Activated CD8-positive, alpha-beta memory T cell treated with anti-CD3 and anti-CD28 coated beads, Interleukin-2, amount 10 ng/mL, durations not matched to agents 7 days and 5 days (primary cell): Measurements from ENCODE around the gene GARIN1A. TPM values are rescaled to one million over a fixed set of nuclear protein-coding genes. Genes with fewer than 3 reads are reported as not detected.

Experiments used
- ATAC-seq: fragments of 150-1000 bp; cut with Tn5 transposase; one replicate; pipeline ENCODE4 v1.10.0; 2021; ENCODE audit warnings: moderate library complexity
- CTCF ChIA-PET: fragments of 350-600 bp; sonication (Branson Sonifier 250); formaldehyde crosslinking; loops from one replicate; lab custom pipeline; 2021; ENCODE audit warnings: antibody characterized with exemption; lab: Charles Lee
- DNase-seq: peaks from one replicate; pipeline ENCODE4 v3.0.0-alpha.2; 2020
- H3K27ac Mint-ChIP-seq: one replicate; pipeline ENCODE4 v1.8.0; 2021; ENCODE audit warnings: mild to moderate bottlenecking, mixed read lengths
- H3K27me3 Mint-ChIP-seq: one replicate; pipeline ENCODE4 v1.8.0; 2021; ENCODE audit warnings: mixed read lengths
- H3K36me3 Mint-ChIP-seq: one replicate; pipeline ENCODE4 v1.8.0; 2021; ENCODE audit warnings: mild to moderate bottlenecking, mixed read lengths
- H3K4me1 Mint-ChIP-seq: one replicate; pipeline ENCODE4 v1.8.0; 2021; ENCODE audit warnings: mixed read lengths
- H3K4me3 Mint-ChIP-seq: one replicate; pipeline ENCODE4 v1.8.0; 2021; ENCODE audit warnings: mild to moderate bottlenecking, moderate library complexity, mixed read lengths
- H3K9me3 Mint-ChIP-seq: one replicate; pipeline ENCODE4 v1.8.0; 2022; ENCODE audit warnings: low read depth, mixed read lengths
- total RNA-seq, 2 experiments: library from RNA; stranded (reverse); gene quantifications; one replicate each; pipeline ENCODE4 v1.2.3, GENCODE V29; 2021

Gene GARIN1A
- total RNA-seq, 2 experiments from 2014 or later: 0.47 to 1.0 TPM

DNA sequence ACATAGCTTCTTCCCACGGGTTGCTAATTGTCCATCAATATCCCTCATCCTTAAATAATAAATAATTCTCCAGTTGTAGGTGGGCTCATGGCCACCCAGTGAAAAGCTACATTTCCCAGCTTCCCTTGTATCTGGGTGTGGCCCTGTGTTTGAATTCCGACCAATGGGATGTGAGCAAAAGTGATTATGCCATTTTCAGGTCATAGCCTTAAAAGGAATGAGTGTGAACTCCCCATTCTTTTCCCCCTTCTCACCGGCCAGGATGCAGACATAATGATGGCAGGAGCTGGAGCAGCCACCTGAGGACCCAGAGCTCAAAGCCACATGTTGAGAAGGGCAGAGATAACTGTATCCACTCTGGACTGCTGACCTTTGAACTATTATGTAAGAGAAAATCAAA, 36.7 kb downstream of the GARIN1A start:
- Mint-ChIP-seq H3K4me1 (no peaks in the 10 kb centered on the region), H3K36me3 (no peaks in the 10 kb centered on the region), H3K4me3 (no peak overlapping the region), H3K27me3 (peaks cover 18% of the 10 kb centered on the region), H3K9me3 (no peaks in the 10 kb centered on the region), H3K27ac (no peak overlapping the region)
- DNase-seq (no peak), ATAC-seq (no peak)
- CTCF ChIA-PET: interaction anchor here (1.9 kb wide), 1 partner anchor 9 kb away, joined by 4 read pairs; no protein-coding TSS in a partner anchor

DNA sequence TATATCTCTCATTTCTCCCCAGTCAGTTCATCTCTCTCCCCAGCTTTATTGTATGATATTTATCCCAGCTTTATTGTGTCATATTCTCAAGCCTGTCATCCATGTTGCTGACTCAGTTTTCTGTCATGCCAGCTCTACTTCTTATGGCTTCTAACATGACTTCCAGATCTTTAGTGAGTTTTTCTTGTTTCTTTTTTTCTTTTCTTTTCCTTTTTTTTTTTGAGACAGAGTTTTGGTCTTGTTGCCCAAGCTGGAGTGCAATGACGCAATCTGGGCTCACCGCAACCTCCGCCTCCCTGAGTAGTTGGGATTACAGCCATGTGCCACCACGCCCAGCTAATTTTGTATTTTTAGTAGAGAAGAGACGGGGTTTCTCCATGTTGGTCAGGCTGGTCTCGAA, 38.4 kb downstream of the GARIN1A start:
- ATAC-seq (no peak), DNase-seq (no peak)
- CTCF ChIA-PET: no interaction called here
- Mint-ChIP-seq H3K27ac (no peak overlapping the region), H3K9me3 (no peaks in the 10 kb centered on the region), H3K36me3 (no peaks in the 10 kb centered on the region), H3K27me3 (peaks cover 24% of the 10 kb centered on the region), H3K4me3 (no peak overlapping the region), H3K4me1 (no peaks in the 10 kb centered on the region)

DNA sequence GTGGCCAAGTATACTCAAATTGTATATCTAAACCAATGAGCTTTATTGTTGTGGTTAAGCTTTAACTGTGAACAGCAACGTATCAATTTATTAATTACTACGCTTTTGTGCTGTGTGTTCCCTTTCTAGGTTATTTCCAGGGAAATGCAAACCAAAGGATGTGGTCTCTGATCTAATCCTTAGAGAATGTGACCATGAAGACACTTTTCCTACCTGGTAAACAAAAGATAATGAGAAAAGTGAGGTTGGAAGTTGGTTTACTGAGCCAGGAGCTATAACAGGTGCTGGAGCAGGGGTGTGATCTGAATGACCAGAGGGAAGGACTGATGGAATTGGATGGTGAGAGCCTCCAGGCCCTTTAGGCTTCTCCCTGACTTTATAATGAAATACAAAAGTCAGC, 41.7 kb downstream of the GARIN1A start:
- no peak overlapping the region for H3K4me3 Mint-ChIP-seq
- DNase-seq (no peak), ATAC-seq (no peak)
- no peaks in the 10 kb centered on the region for H3K36me3 Mint-ChIP-seq
- no peak overlapping the region for H3K27ac Mint-ChIP-seq
- peaks cover 42% of the 10 kb centered on the region for H3K27me3 Mint-ChIP-seq
- CTCF ChIA-PET: interaction anchor here (1.0 kb wide), 1 partner anchor 170 kb away, joined by 4 read pairs; no protein-coding TSS in a partner anchor
- no peaks in the 10 kb centered on the region for H3K4me1 Mint-ChIP-seq
- H3K9me3 Mint-ChIP-seq: no peaks in the 10 kb centered on the region

DNA sequence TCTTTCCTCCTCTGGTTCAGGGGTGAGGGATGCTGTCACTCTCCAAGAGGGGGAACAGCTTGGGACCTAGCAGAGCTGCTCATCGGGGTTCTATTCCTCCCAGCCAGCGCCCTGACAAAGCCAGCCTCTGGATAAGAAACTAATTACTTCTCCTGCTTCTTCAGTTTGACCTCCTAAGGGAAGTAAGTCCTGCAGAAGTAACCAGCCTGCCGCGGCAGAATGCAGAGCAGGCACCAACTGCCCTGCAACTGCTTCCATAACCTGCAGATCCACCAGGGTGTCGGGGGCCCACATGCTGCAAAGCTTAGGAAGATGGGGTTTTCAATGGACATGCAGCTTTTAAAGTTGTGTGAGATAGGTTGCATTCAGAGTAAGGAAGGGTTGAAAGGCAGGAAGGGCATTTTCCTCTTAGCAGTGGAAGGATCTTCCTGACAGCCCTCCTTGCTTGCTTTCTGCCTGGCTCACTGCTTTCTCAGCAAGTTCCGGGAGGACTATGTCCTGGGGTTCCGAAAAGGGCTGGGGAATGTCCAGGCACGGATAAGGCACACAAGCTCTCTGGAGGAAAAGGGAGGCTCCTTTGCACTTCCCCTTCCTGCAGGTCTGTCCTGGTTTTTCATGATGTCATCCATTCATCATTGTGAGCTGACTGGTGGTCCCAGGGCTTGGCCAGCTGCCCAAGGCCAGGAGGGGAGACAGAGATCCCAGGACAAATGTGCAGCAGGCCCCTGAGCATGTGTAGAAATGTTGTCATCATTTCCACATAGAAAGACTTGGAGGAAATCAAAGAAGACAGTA, 42.8 kb downstream of the GARIN1A start:
- CTCF ChIA-PET: no interaction called here
- ATAC-seq (no peak), DNase-seq (no peak)
- H3K4me1 Mint-ChIP-seq: no peaks in the 10 kb centered on the region
- no peak overlapping the region for H3K27ac Mint-ChIP-seq
- no peaks in the 10 kb centered on the region for H3K9me3 Mint-ChIP-seq
- H3K36me3 Mint-ChIP-seq: no peaks in the 10 kb centered on the region
- H3K4me3 Mint-ChIP-seq: no peak overlapping the region
- H3K27me3 Mint-ChIP-seq: peaks cover 41% of the 10 kb centered on the region

GRCh38 chr7:128718967-128719642, 47.0 kb downstream of the GARIN1A start:
- H3K36me3 Mint-ChIP-seq: no peaks in the 10 kb centered on the region
- H3K4me3 Mint-ChIP-seq: no peak overlapping the region
- no peaks in the 10 kb centered on the region for H3K9me3 Mint-ChIP-seq
- CTCF ChIA-PET: no interaction called here
- no peak for ATAC-seq
- H3K27ac Mint-ChIP-seq: no peak overlapping the region
- H3K27me3 Mint-ChIP-seq: peaks cover 41% of the 10 kb centered on the region
- H3K4me1 Mint-ChIP-seq: no peaks in the 10 kb centered on the region
- DNase-seq: no peak

DNA sequence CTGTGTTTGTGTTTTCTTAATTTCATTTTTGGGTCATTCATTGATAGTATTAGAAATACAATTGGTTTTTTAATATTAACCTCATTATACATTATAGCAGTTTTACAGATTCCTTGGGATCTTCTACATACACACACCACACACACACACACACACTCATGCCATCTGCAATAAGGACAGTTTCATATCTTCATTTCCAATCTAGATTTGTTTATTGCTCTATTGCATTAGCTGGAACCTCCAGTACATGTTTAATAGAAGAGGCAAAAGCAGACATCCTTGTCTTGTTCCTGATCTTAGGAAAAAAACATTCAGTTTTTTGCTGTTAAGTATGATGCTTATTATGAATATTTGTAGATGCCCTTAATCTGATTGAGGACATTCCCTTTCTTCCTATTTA, 49.3 kb downstream of the GARIN1A start:
- DNase-seq: no peak
- no peak overlapping the region for H3K27ac Mint-ChIP-seq
- ATAC-seq: no peak
- CTCF ChIA-PET: no interaction called here
- no peaks in the 10 kb centered on the region for H3K9me3 Mint-ChIP-seq
- peaks cover 33% of the 10 kb centered on the region for H3K27me3 Mint-ChIP-seq
- no peaks in the 10 kb centered on the region for H3K4me1 Mint-ChIP-seq
- no peak overlapping the region for H3K4me3 Mint-ChIP-seq
- no peaks in the 10 kb centered on the region for H3K36me3 Mint-ChIP-seq

Other genes starting within 250 kb of the GARIN1A start
- gene HILPDA, start 216.4 kb upstream of the GARIN1A start, total RNA-seq: 10 to 100 TPM; 13.2 to 24.0 TPM
- gene METTL2B, start 195.5 kb upstream of the GARIN1A start, total RNA-seq: 10 to 100 TPM; 31.3 to 38.3 TPM
- 10 to 100 TPM; 28.2 to 39.0 TPM for gene CALU, start 67.1 kb downstream of the GARIN1A start, total RNA-seq
- not detected for gene OPN1SW, start 103.5 kb downstream of the GARIN1A start, total RNA-seq
- 1 to 10 TPM; 4.4 to 5.8 TPM for gene CCDC136, start 119.7 kb downstream of the GARIN1A start, total RNA-seq
- gene FLNC, start 158.1 kb downstream of the GARIN1A start, total RNA-seq: not detected
- gene ATP6V1F, start 190.6 kb downstream of the GARIN1A start, total RNA-seq: 100 to 1,000 TPM; 127 to 158 TPM
- gene KCP, start 238.4 kb downstream of the GARIN1A start, total RNA-seq: under 1 TPM; 0.20 to 0.52 TPM